ENCODE results near the gene PPP1R3A.
"Not testable (repeated sequence)": the region's sequence is repeated elsewhere in the genome, so short reads cannot be mapped to it uniquely, and the experiment has no call there.

The PPP1R3A gene, protein sequence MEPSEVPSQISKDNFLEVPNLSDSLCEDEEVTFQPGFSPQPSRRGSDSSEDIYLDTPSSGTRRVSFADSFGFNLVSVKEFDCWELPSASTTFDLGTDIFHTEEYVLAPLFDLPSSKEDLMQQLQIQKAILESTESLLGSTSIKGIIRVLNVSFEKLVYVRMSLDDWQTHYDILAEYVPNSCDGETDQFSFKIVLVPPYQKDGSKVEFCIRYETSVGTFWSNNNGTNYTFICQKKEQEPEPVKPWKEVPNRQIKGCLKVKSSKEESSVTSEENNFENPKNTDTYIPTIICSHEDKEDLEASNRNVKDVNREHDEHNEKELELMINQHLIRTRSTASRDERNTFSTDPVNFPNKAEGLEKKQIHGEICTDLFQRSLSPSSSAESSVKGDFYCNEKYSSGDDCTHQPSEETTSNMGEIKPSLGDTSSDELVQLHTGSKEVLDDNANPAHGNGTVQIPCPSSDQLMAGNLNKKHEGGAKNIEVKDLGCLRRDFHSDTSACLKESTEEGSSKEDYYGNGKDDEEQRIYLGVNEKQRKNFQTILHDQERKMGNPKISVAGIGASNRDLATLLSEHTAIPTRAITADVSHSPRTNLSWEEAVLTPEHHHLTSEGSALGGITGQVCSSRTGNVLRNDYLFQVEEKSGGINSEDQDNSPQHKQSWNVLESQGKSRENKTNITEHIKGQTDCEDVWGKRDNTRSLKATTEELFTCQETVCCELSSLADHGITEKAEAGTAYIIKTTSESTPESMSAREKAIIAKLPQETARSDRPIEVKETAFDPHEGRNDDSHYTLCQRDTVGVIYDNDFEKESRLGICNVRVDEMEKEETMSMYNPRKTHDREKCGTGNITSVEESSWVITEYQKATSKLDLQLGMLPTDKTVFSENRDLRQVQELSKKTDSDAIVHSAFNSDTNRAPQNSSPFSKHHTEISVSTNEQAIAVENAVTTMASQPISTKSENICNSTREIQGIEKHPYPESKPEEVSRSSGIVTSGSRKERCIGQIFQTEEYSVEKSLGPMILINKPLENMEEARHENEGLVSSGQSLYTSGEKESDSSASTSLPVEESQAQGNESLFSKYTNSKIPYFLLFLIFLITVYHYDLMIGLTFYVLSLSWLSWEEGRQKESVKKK
- 0 reads per million in 4 donors for total RNA-seq

DNA sequence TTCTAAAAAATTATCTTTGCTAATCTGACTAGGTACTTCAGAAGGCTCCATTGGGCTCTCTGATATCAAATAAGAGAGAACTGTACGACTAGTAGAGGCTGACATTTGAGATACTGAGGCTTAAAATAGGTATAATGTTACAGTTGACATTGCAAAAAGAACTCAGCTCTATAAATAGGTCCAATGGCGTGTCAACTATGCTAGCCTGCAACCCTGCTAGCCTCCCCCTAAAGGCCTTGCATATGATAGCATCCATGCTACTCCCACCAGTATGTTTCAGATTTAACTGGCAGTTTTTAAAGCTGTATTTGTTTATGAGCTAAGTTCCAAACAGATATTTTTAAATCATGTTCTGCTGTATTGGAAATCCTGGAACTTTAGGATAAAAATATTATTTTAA lies at the start of gene PPP1R3A:
Gene PPP1R3A (minus strand): TSS at position 64 of the 400 bp plus-strand sequence. CDS start 13 bp downstream, at position 51.
- DNase-seq = no peak

DNA sequence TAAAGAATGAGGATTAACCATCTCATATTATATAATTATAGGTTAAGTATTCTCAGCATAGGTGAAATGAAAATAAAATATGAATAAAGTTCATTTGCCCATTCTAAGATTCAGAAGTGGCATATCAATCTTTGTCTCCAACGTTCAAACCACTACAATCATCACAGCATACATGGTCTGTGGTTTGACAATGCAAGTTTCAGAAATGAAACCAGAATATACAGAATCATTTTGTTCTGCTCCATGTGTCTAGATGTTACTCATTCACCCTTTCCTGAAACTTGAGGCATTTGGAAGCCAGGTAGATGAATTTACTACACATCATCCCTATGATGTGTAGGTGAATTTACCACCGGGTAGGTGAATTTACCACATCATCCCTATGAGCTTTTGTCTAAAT lies 44.5 kb upstream of the PPP1R3A start:
- DNase-seq = no peak

DNA sequence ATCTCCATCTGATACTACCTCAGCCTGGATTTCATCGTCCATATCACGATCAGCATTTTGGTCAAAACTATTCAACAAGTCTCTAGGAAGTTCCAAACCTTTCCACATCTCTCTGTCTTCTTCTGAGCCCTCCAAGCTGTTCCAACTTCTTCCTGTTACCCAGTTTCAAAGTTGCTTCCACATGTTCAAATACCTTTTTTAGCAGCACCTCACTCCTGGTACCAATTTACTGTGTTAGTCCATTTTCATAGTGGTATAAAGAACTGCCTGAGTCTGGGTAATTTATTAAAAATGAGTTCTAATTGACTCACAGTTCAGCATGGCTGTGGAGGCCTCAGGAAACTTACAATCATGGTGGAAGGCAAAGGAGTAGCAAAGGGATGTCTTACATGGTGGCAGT lies 41.1 kb upstream of the PPP1R3A start:
- no peak for DNase-seq

DNA sequence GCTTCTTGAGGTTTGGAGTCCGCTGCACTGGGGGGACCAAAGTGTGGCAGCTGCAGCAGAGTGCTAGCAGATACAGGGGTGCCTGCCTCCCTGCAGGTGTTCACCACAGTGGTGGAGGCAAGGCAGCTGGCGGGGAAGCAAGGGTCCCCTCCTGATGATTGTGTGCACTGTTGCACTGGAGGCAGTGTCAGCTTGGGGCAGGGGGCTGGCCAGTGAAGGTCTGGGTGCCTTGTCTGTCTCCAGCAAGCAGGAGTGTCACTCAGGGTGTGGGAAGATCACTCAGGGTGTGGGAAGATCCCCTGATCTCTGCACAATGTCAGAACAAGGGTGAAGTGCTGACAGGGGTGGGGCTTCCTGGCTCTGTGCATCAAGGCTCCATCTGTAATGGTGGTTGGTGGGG lies 36.3 kb upstream of the PPP1R3A start:
- no peak for DNase-seq

DNA sequence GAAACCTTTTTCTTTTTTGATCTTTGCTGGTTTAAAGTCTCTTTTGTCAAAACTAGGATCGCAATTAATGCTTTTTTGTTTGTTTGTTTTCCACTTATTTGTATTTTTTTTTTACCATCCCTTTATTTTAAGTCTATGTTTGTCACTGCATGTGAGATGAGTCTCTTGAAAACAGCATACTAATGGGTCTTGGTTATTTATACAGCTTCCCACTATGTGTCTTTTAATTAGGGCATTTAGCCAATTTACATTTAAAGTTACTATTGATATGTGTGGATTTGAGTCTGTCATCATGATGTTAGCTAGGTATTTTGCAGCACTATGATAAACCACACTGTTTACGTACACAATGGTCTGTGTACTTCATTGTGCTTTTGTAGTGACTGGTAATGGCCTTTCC lies 34.7 kb upstream of the PPP1R3A start:
- no peak for DNase-seq

DNA sequence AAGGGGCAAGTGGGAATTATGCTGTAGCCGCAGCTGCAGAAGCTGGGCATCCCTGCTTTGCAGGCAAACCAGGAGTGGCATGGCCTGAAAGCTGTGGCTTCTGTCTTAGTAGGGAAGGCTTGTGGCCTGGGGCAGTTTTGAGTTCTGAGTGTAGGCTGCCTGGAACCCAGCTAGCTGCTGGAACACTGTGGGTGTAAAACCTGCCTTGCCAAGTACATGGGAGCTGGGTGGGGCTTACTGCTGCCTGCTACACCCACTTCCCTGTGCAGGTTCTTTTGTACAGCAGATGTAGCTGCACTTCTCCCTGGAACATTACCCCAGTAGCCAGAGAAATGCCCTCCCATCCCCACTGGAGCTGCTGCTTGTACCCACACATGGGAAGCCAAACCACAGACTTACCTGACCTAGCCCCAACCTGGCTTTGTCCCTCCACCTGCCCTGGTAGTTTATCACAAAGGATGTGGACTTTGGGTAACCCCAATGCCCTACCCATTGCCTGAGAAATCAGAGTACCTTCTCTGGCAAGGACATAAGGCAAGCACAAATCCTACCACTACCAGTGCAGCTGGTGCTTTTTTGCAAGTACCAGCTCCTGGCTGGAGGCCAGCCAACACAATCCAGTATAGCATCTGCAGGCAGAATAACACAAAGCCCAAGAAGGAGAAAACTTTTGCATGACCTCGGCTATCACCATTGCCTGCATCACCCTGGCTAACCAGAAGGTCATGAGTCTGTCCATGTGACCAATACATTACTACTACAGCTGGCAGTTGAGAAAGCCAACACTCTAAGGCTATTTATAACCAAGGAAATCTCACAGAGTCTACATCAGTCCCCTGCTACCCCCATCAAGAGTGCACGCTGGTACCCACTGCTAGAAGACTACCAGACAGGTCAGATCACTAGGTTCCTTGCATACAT lies 26.5 kb upstream of the PPP1R3A start:
- no peak for DNase-seq

DNA sequence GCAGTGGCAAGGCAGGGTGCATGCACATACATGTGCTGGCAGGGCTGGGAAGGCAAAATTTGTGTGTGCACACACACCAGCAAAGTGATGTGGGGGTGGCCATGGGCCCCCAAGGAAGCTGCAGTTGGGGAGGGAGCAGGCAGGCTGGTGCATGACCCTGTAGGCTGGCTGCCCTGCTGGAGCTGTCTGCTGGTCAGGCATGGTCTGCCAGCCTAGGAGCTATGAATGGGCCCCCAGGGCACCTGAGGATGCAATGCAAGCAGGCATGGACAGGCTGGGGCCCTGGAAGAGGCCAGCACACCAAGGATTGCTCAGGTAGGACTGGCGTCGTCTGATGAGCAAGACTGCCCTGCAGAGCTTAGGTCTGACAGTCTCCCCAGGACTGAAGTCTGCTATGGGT lies 18.2 kb upstream of the PPP1R3A start:
- DNase-seq = no peak

DNA sequence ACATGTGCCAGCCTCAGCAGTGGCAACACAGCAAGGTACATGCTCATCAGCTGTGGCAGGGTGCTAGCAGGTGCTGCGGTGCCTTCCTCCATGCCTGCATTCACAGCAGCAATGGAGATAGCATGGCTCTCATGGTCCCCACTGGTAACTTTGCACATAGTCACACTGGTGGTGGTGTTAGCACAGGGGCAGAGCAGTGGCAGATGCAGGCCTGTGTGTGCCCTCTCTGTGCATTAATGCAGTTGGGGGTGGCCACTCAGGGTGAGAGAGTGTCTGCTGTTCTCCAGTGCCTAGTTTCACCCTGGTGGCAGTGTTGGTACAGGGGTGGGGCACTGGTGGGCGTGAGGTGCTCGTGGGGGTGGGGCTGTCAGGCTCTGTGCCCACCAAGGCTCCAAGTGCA lies 17.7 kb upstream of the PPP1R3A start:
- no peak for DNase-seq

DNA sequence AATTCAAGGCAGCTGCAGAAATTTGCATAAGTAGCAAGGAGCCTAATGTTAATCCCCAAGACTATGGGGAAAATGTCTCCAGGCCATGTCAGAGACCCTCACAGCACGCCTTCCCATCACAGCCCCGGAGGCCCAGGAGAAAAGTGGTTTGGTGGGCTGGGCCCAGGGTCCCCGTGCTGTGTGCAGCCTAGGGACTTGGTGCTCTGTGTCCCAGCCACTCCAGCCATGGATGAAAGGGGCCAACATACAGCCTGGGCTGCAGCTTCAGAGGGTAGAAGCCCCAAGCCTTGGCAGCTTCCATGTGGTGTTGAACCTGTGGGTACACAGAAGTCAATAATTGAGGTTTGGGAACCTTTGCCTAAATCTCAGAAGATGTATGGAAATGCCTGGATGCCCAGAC lies 10.6 kb upstream of the PPP1R3A start:
- DNase-seq = not testable (repeated sequence)

DNA sequence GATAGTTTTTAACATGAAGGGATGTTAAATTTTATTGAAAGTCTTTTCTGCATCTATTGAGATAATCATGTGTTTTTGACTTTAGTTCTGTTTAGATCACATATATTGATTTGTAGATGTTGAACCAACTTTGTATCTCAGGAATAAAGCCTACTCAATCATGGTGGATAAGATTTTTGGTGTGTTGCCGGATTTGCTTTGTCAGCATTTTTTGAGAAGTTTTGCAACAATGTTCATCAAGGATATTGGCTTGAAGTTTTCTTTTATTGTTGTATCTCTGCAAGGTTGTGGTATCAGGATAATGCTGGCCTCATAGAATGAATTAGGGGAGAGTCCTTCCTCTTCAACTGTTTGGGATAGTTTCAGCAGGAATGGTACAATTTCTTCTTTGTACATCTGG lies 9.3 kb upstream of the PPP1R3A start:
- no peak for DNase-seq

DNA sequence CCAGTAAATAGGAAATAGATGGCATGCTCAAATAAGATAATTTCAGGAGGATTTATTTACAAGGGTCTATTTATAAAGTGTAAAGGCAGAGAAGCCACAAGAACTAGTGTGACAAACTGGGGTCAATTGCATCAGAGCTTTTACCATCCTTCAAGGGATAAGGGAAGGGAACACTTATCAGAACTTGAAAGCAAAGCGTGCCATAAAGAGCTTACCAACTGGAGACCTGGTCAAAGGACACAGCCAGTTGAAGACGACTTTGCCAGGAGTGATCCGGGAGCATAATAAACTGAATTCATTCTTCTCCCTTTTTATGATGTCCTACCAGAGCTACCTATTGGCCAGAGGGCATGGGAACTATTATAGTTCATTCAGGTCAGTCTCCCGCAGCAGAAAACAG lies 3.2 kb upstream of the PPP1R3A start:
- DNase-seq = no peak

DNA sequence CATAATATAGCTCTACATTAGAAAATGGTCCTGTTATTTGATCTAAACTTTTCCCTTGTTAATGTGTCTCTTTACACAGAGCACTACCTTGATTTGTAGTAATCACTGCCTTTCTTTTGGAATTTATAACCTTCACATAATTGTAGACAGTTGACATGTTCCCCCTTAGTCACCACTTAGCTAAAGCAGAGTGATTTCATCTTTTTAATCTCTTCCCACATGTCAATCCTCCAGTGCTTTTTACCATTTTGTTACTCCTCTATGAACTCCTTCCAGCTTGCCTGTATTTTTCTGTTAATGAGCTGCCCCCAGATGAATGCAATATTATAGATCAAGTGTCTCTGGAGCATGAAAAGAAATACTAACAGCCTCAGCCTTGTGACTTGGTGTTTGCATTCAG lies 2.6 kb upstream of the PPP1R3A start:
- DNase-seq = no peak

DNA sequence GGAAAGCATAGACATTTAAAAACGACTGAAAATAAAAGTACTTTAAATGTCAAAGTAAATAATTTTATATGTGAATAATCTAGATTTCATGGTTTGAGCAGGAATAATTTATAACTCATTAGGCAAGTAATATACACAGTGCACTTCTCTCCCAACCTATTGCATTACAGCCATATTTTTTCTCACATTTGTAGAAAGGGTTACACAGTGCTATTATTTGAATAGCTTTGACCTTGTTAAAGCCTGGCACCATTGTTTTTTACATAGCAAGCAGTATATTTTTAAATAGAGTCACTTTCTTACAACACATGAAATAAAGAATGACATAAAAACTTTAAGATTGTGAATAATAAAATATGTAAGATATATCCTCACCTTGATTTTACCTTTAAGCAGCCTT lies 969 bp downstream of the PPP1R3A start:
- no peak for DNase-seq

DNA sequence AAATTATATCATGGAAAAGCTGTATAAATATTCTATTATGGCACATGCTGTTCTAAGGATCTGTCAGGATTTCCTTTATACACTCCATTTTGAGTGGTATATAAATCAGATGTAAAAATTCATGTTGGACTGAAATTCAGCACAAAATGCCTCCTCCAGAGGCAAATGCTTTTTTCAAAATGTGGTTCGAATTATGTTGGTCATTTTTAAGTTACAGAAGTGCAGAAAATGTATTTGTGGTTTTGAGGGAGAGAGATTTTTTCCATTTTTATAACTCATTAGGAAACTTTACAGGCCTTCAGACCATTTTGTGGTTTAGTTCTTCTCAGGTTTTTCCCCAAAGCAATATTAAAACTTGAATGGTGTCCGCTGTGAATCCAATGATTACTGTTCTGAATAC lies 2.9 kb downstream of the PPP1R3A start:
- no peak for DNase-seq

DNA sequence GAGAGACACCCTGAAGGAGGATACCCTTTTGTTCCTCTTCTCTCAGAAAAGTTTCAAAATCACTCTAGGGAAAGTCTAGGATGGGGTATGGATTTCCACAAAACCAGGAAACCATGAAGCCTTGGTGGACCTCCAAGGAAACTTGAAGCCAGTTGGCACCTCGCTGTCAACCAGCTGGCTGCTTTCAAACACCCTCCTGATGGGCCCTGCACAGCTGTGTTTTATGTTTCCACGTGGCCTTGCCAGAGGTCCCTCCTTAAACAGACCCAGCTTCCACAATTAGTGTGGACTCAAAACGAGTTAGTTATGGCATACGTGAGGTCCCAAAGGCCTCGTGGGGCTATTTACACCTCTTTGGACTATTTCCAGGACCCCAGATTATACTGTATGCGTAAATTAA lies 5.9 kb downstream of the PPP1R3A start:
- DNase-seq = no peak

DNA sequence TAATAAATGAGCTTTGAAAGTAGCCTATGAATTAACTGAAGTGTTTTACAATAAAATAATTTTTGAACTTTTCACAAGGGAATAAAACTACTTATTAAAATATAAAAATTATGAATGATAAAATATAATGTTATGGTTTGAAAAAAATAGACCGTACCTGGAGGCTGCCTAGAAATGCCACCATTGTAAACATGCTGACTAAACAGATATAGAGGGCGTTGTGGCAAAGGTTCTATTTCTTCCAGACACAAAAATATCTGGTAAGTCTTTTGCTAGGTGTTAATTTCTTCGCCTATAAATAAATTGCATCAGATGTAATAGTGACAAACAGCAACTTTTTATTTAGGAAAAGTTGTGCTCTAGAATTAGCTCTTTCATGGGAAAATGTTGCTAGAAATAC lies 11.2 kb downstream of the PPP1R3A start:
- no peak for DNase-seq

DNA sequence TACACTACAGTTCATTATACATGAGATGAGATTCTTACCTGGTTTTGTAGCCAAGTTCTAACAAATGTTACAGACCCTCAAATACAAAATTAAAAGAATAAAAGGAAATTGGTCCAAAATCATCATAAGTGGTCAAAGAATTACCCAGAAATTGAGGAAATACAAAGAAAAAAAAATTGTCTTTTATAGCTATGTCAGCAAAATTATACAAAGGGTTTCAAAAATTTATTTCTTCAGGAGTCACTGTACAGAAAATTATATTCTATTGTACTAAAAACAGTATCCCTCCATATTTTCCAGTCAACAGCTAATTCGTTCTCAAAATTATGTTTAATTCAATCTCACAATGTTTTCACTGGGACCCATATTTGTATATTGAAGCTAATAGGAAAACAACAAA lies 14.3 kb downstream of the PPP1R3A start:
- no peak for DNase-seq

DNA sequence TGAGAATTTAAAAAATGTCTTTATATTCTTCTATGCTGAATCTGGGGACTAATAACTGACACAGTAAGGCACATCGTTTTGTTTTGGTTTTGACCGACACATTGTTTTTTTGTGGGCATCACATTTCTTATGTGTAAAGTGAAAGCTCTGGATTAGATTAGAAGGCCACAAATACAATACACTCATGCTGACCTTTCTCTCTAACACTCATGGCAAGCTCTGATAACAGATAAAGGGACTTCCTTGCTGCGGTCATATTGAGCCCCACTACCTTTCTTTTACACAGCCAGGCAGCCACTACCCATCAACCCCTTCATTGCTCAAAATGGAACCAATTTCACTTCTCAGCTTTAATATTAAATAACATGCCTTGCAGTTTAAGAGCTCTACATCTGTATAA lies 26.0 kb downstream of the PPP1R3A start:
- DNase-seq = no peak

DNA sequence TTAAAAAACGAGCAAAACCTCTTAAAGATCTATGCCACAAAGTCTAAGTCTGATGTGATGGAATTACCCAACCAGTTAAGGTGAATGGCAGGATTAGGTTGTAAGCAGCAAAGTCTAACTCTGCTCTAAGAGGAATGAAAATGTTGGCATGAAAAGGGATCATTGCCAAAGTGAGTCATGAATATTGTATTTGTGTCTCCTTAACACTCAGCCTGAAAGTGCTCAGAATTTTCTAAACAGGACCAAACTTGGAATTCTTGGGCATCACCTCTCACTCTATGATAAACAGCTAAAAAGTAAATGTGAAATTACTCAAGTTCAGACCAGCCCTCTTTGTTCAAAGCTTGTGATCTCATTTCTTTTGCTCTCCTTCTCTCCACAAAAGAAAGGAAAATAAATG lies 27.0 kb downstream of the PPP1R3A start:
- DNase-seq = no peak

DNA sequence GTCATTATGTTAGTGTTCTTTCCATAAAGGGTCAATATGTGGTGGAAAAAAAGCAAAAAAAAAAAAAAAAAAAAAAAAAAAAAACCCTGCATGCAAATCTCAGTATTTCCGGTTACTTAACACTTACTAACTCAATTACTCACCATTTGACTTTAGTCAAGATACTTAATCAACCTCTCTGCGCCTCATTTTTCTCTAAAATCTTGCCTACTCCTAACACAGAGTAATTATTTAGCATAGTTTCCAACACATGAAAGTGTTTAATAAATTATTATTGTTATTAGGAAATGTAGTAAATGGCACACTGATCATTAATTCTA lies 27.8 kb downstream of the PPP1R3A start:
- no peak for DNase-seq

DNA sequence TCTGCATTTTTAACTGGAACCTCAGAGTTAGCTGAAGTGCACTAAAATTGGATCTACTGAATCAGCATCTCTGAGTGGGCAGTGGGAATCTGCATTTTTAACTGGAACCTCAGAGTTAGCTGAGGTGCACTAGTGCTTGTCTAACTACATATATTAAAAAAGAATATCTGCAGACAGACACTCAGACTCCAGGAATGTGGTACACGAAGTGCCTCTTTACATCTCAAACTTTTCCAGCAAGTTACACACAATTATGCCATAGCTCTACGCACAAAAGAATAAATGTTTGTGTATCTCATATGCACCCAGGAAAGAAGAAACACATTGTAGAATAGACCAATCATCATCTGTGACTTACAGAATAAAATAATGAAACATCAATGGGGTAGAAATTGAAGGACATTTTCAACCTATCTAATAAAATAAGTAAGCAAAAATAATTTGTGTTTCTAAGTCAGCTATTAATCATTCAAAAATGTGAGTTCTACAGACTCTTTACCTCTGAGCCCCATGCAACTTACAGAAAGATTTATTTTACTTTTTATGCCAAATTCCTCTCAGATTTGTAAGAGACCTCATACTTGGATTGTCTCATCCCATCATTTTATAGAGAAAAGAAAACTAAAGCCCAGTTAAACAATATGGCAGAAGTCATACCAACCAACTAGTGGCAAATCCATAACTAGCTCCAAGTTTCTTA lies 28.3 kb downstream of the PPP1R3A start:
- DNase-seq = no peak

DNA sequence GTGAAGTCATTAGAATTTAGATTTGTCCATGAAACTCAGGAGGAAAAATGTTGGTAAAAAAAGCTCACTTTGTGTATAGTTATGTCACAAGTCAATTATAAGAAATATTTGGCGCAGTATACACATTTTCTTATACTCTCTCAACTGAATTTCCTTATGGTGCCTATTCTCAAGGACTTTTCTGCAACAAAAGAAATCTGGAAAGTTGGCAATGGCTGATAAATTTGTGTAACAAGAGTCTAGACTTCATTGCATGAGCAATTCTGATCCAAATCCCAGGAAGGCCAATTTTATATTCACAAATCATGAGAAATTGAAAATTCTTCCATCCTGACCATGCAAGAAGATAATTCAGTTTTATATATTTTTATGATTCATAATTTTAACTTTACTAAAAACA lies 35.7 kb downstream of the PPP1R3A start:
- DNase-seq = no peak
